HepG2 (cell line): ENCODE data around the gene KDM8. TPM values are rescaled to one million over a fixed set of nuclear protein-coding genes. Genes with fewer than 3 reads are reported as not detected.

ENCODE experiments used
- AGO2 ChIP-seq: fragments of 200-400 bp; formaldehyde crosslinking; optimal IDR thresholded peaks from 2 replicates; pipeline ENCODE3; 2017; ENCODE audit warnings: mild to moderate bottlenecking, low read depth, low read length, moderate library complexity
- CSRNP1 ChIP-seq: sonication (generic); formaldehyde crosslinking; IDR thresholded peaks from 2 replicates; pipeline ENCODE4 v1.8.1; 2023; ENCODE audit warnings: mild to moderate bottlenecking, missing genetic modification reagents
- FOXP1 ChIP-seq, 2 experiments: fragments of 450-650 bp in 1 of 2; IDR thresholded peaks; 2 replicates each; pipeline ENCODE4 v1.6.1; 2017 to 2018; ENCODE audit warnings: antibody characterized with exemption in 1 of 2
- GPN1 ChIP-seq: sonication (generic); formaldehyde crosslinking; IDR thresholded peaks from 2 replicates; pipeline ENCODE4 v1.5.1; 2020; ENCODE audit warnings: missing genetic modification reagents, borderline replicate concordance
- MIER3 ChIP-seq: IDR thresholded peaks from 2 replicates; pipeline ENCODE4 v1.6.1; 2016; ENCODE audit warnings: missing compliant biosample characterization, borderline replicate concordance
- MLLT10 ChIP-seq: sonication (generic); formaldehyde crosslinking; IDR thresholded peaks from 2 replicates; pipeline ENCODE4 v1.4.0; 2020; ENCODE audit warnings: missing genetic modification reagents
- MLXIP ChIP-seq: sonication (generic); formaldehyde crosslinking; IDR thresholded peaks from 2 replicates; pipeline ENCODE4 v1.9.0; 2021; ENCODE audit warnings: missing genetic modification reagents, borderline replicate concordance
- RFX5 ChIP-seq: IDR thresholded peaks from 2 replicates; pipeline ENCODE4 v1.6.1; 2011; ENCODE audit warnings: low read depth, low read length, improper control_type of control experiment
- RFXAP ChIP-seq: sonication (generic); formaldehyde crosslinking; IDR thresholded peaks from 2 replicates; pipeline ENCODE4 v1.4.0; 2020; ENCODE audit warnings: missing genetic modification reagents, borderline replicate concordance
- ZBTB20 ChIP-seq: sonication (generic); formaldehyde crosslinking; IDR thresholded peaks from 2 replicates; pipeline ENCODE4 v1.8.1; 2023; ENCODE audit warnings: missing genetic modification reagents, low read depth, mild to moderate bottlenecking, borderline replicate concordance
- ZBTB46 ChIP-seq: sonication (generic); formaldehyde crosslinking; IDR thresholded peaks from 2 replicates; pipeline ENCODE4 v1.4.0; 2020; ENCODE audit warnings: mild to moderate bottlenecking, missing genetic modification reagents, borderline replicate concordance
- ZNF256 ChIP-seq: sonication (generic); formaldehyde crosslinking; conservative IDR thresholded peaks from 2 replicates; pipeline ENCODE4 v1.4.0; 2020; ENCODE audit warnings: missing genetic modification reagents
- ZNF317 ChIP-seq: sonication (generic); formaldehyde crosslinking; IDR thresholded peaks from 2 replicates; pipeline ENCODE4 v1.5.0; 2020; ENCODE audit warnings: mild to moderate bottlenecking, missing genetic modification reagents
- ZNF335 ChIP-seq: sonication (generic); formaldehyde crosslinking; IDR thresholded peaks from 2 replicates; pipeline ENCODE4 v1.4.0; 2020; ENCODE audit warnings: missing genetic modification reagents
- ZNF563 ChIP-seq: sonication (generic); formaldehyde crosslinking; IDR thresholded peaks from 2 replicates; pipeline ENCODE4 v1.8.0; 2022; ENCODE audit warnings: mild to moderate bottlenecking, moderate library complexity, missing genetic modification reagents
- ZNF567 ChIP-seq: sonication (generic); formaldehyde crosslinking; IDR thresholded peaks from 2 replicates; pipeline ENCODE4 v1.8.1; 2023; ENCODE audit warnings: mild to moderate bottlenecking, missing genetic modification reagents, borderline replicate concordance
- ZNF704 ChIP-seq: sonication (generic); formaldehyde crosslinking; IDR thresholded peaks from 2 replicates; pipeline ENCODE4 v1.8.1; 2023; ENCODE audit warnings: mild to moderate bottlenecking, inconsistent platforms, moderate library complexity, missing genetic modification reagents, borderline replicate concordance
- ZNF773 ChIP-seq: sonication (generic); formaldehyde crosslinking; IDR thresholded peaks from 2 replicates; pipeline ENCODE4 v1.4.0; 2020; ENCODE audit warnings: missing genetic modification reagents, borderline replicate concordance
- ZNF816 ChIP-seq: sonication (generic); formaldehyde crosslinking; IDR thresholded peaks from 2 replicates; pipeline ENCODE4 v1.8.0; 2022; ENCODE audit warnings: missing genetic modification reagents, mild to moderate bottlenecking, borderline replicate concordance
- ZNF839 ChIP-seq: sonication (generic); formaldehyde crosslinking; IDR thresholded peaks from 2 replicates; pipeline ENCODE4 v1.4.0; 2020; ENCODE audit warnings: missing genetic modification reagents, mild to moderate bottlenecking, borderline replicate concordance
- polyA plus RNA-seq, 8 experiments: library from polyadenylated mRNA; depleted of rRNA in 3 of 8; stranded (reverse) in 7 of 8; unstranded in 1 of 8; fragments of >200 nt; fragmentation: Illumina TruSeq in 4 of 8; extraction: Trizol in 4 of 8; gene quantifications; 2 replicates each; pipeline versions ENCODE4 v1.2.1 to v1.2.3, GENCODE V29; 2011 to 2016; ENCODE audit warnings: low read depth in 4 of 8, missing spikeins in 1 of 8, mixed read lengths in 1 of 8; ENCODE audit not compliant: insufficient read depth in 1 of 8
- total RNA-seq, 5 experiments: library from RNA; depleted of rRNA; stranded (reverse); fragments of >200 nt; fragmentation: Illumina TruSeq; extraction: Trizol; gene quantifications; 2 replicates each; pipeline ENCODE4 v1.2.3, GENCODE V29; 2016; ENCODE audit warnings: low read depth in 1 of 5

The KDM8 gene
- total and polyA plus RNA-seq, 2 of the 13 experiments (the other 11 are each of a cell fraction or from before 2014, with no cell fraction given): 3.3 to 8.6 TPM

GRCh38 chr16:27203507-27204311 lies at the start of gene KDM8 (continued):
- TF ChIP-seq ZNF317 (peak; percentile 54; the same call in 1 of the 2 replicates), ZNF335 (peak; percentile 66; the same call in 1 of the 2 replicates), GPN1 (no peak), FOXP1 (IDR thresholded peaks at IDR 0.05) (no peak), FOXP1 (CRISPR knock-in tag; IDR thresholded peaks at IDR 0.05) (no peak), ZNF816 (CRISPR knock-in tag) (peak; percentile 90; the same call in 1 of the 2 replicates), RFX5 (peak; percentile 51), ZNF773 (peak; percentile 82; the same call in 1 of the 2 replicates), ZNF839 (CRISPR knock-in tag) (peak; percentile 18), ZNF704 (CRISPR knock-in tag) (no peak; the same call in 1 of the 2 replicates), ZNF567 (no peak; the same call in 1 of the 2 replicates), ZBTB20 (CRISPR knock-in tag) (peak; percentile 88; the same call in 1 of the 2 replicates), MIER3 (peak; percentile 79), ZBTB46 (CRISPR knock-in tag) (no peak), MLLT10 (CRISPR knock-in tag) (no peak), ZNF256 (CRISPR knock-in tag) (0 out of 2 replicates have a peak, but pooled peaks have one; percentile 26), MLXIP (CRISPR knock-in tag) (no peak), AGO2 (peak; percentile 83), CSRNP1 (CRISPR knock-in tag) (peak; percentile 97), RFXAP (CRISPR knock-in tag) (no peak), ZNF563 (CRISPR knock-in tag) (peak; percentile 89)
